ENCODE measurements around the gene DTWD1. TPM values are rescaled to one million over a fixed set of nuclear protein-coding genes. Genes with fewer than 3 reads are reported as not detected.

Gene DTWD1
- total RNA-seq, 4 donors from 2014 or later: 8.5 to 16.5 (median 11.8) TPM

DNA sequence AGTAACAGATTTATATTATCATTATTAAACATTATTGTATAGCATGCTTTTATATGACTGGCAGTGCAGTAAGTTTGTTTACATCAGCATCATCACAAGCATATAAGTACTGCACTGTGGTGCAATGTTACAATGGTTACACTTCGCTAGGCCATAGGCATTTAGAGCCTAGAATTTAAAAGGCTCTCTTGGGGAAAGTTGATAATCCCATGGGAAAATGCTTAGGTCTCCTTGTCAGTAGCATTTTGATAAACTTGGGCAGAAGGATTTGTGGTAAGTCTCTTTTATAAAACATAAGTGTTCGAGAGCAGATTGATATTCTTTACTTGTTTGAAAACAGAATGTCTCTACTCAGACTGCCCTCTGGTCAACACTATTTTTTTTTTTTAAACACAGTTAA is 7.5 kb downstream of the DTWD1 start:
- intact Hi-C loops (cut with DNase I; ENCODE audit: low total_unique reads): loop anchor here (10.0 kb wide), 1 partner anchor 204 kb away; the partner anchor contains the start of gene FGF7
- Histone ChIP-seq H3K36me3 (peaks cover 0 to 10% of the 10 kb centered on the region in 2 donors), H3K4me1 (peaks cover 6 to 9% of the 10 kb centered on the region in 2 donors), H3K27ac (no peak overlapping the region), H3K4me3 (no peak overlapping the region), H3K9me3 (no peaks in the 10 kb centered on the region), H3K27me3 (no peaks in the 10 kb centered on the region)
- ATAC-seq (no peak), DNase-seq (no peak)
- in situ Hi-C loops (cut with MboI; ENCODE audit: low sequenced_read_pairs in 4 of 4): loop anchor here in 1 of 4 donors (10.0 kb wide), 1 partner anchor 474 kb away; the partner anchor contains the start of gene COPS2
- TF ChIP-seq, protein P1, sequence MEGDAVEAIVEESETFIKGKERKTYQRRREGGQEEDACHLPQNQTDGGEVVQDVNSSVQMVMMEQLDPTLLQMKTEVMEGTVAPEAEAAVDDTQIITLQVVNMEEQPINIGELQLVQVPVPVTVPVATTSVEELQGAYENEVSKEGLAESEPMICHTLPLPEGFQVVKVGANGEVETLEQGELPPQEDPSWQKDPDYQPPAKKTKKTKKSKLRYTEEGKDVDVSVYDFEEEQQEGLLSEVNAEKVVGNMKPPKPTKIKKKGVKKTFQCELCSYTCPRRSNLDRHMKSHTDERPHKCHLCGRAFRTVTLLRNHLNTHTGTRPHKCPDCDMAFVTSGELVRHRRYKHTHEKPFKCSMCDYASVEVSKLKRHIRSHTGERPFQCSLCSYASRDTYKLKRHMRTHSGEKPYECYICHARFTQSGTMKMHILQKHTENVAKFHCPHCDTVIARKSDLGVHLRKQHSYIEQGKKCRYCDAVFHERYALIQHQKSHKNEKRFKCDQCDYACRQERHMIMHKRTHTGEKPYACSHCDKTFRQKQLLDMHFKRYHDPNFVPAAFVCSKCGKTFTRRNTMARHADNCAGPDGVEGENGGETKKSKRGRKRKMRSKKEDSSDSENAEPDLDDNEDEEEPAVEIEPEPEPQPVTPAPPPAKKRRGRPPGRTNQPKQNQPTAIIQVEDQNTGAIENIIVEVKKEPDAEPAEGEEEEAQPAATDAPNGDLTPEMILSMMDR (IDR thresholded peaks at IDR 0.05 in 4 of 5, conservative IDR thresholded peaks at IDR 0.05 in 1 of 5): no peak
- TF ChIP-seq POLR2A (IDR thresholded peaks at IDR 0.05): no peak

- in situ Hi-C loops (cut with MboI; ENCODE audit: low sequenced_read_pairs in 4 of 4) (no loop called here), intact Hi-C loops (cut with DNase I; ENCODE audit: low total_unique reads) (no loop called here)
- Histone ChIP-seq H3K36me3 (peaks cover 0 to 34% of the 10 kb centered on the region in 2 donors), H3K27me3 (no peaks in the 10 kb centered on the region), H3K27ac (no peak overlapping the region), H3K4me1 (no peaks in the 10 kb centered on the region), H3K9me3 (no peaks in the 10 kb centered on the region), H3K4me3 (no peak overlapping the region)
- no peak for ATAC-seq
- TF ChIP-seq, protein P1 (IDR thresholded peaks at IDR 0.05 in 4 of 5, conservative IDR thresholded peaks at IDR 0.05 in 1 of 5): no peak
- TF ChIP-seq POLR2A (IDR thresholded peaks at IDR 0.05): no peak
- DNase-seq: no peak
Measured at GRCh38 chr15:49637857-49638256, 17.0 kb downstream of the DTWD1 start.

GRCh38 chr15:49644364-49644794 is 23.5 kb downstream of the DTWD1 start:
- TF ChIP-seq, protein P1 (IDR thresholded peaks at IDR 0.05 in 4 of 5, conservative IDR thresholded peaks at IDR 0.05 in 1 of 5): no peak
- TF ChIP-seq POLR2A (IDR thresholded peaks at IDR 0.05): no peak
- no peak for ATAC-seq
- Histone ChIP-seq H3K4me1 (peaks cover 8 to 12% of the 10 kb centered on the region in 2 donors), H3K9me3 (no peaks in the 10 kb centered on the region), H3K36me3 (peaks cover 0 to 7% of the 10 kb centered on the region in 2 donors), H3K4me3 (no peak overlapping the region), H3K27ac (no peak overlapping the region), H3K27me3 (no peaks in the 10 kb centered on the region)
- in situ Hi-C loops (cut with MboI; ENCODE audit: low sequenced_read_pairs in 4 of 4): no loop called here
- DNase-seq: no peak
- intact Hi-C loops (cut with DNase I; ENCODE audit: low total_unique reads): no loop called here

DNA sequence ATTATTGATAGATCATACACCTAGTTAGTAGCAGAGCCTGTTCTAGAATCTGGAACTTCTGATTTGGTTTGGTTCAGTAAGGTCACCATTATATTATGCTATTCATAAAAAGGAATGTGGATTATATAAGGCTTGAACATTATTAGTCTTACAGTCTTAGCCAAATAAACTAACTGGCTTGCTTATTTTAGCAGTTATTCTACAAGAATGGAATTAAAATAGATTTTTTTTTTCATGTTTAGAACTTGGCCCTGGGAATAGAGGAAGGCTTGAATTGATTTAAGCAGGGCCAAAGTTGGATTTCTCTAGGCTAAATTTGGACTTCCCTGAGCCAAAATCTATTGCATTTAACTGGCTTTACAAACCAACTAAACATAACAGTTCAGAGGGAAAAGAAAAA is 24.4 kb downstream of the DTWD1 start:
- Histone ChIP-seq H3K9me3 (no peaks in the 10 kb centered on the region), H3K27me3 (no peaks in the 10 kb centered on the region), H3K36me3 (peaks cover 0 to 7% of the 10 kb centered on the region in 2 donors), H3K27ac (no peak overlapping the region), H3K4me3 (no peak overlapping the region), H3K4me1 (peaks cover 8 to 12% of the 10 kb centered on the region in 2 donors)
- DNase-seq (no peak), ATAC-seq (no peak)
- in situ Hi-C loops (cut with MboI; ENCODE audit: low sequenced_read_pairs in 4 of 4): no loop called here
- intact Hi-C loops (cut with DNase I; ENCODE audit: low total_unique reads): no loop called here
- TF ChIP-seq, protein P1 (IDR thresholded peaks at IDR 0.05 in 4 of 5, conservative IDR thresholded peaks at IDR 0.05 in 1 of 5): no peak
- TF ChIP-seq POLR2A (IDR thresholded peaks at IDR 0.05): no peak

- Histone ChIP-seq H3K4me1 (peaks cover 8 to 12% of the 10 kb centered on the region in 2 donors), H3K4me3 (no peak overlapping the region), H3K27ac (no peak overlapping the region), H3K27me3 (no peaks in the 10 kb centered on the region), H3K9me3 (no peaks in the 10 kb centered on the region), H3K36me3 (peaks cover 0 to 7% of the 10 kb centered on the region in 2 donors)
- intact Hi-C loops (cut with DNase I; ENCODE audit: low total_unique reads): no loop called here
- ATAC-seq (no peak), DNase-seq (no peak)
- in situ Hi-C loops (cut with MboI; ENCODE audit: low sequenced_read_pairs in 4 of 4): no loop called here
- TF ChIP-seq, protein P1 (IDR thresholded peaks at IDR 0.05 in 4 of 5, conservative IDR thresholded peaks at IDR 0.05 in 1 of 5): no peak
- TF ChIP-seq POLR2A (IDR thresholded peaks at IDR 0.05): no peak
Measured at GRCh38 chr15:49645941-49646340, 25.1 kb downstream of the DTWD1 start.

All from gastrocnemius medialis (tissue), 4 donors.